A549 (cell line): ENCODE measurements around the gene CFAP410. TPM values are rescaled to one million over a fixed set of nuclear protein-coding genes. Genes with fewer than 3 reads are reported as not detected.

Experiments used
- ATAC-seq, 2 experiments: fragments of 200-7000 bp in 1 of 2; fragments of >200 bp in 1 of 2; cut with Nextera tagmentation in 1 of 2; cut with Tn5 transposase in 1 of 2; 3 replicates each; pipeline versions ENCODE4 v1.8.0 to v1.9.1; 2018 to 2020; ENCODE audit warnings: mild to moderate bottlenecking in 1 of 2, moderate library complexity in 1 of 2
- CTCF ChIA-PET: fragments of 300-600 bp; sonication (Branson Sonifier 250); formaldehyde crosslinking; extraction: SDS; loops from one replicate; lab custom pipeline; 2021; ENCODE audit warnings: antibody characterized with exemption, inconsistent platforms; lab: Yijun Ruan, JAX
- POLR2A ChIA-PET: fragments of 350-600 bp; formaldehyde crosslinking; extraction: SDS; loops from one replicate; lab custom pipeline; 2021; ENCODE audit warnings: antibody characterized with exemption, inconsistent platforms; lab: Yijun Ruan, JAX
- DNase-seq, 2 experiments: peaks; one replicate each; pipeline versions ENCODE4 v3.0.0 to v3.0.0-alpha.2; 2011 to 2016; ENCODE audit warnings: low read depth in 1 of 2, low spot score in 1 of 2
- FAIRE-seq: peaks from 2 replicates; lab custom pipeline; 2011; peaks lifted over from hg19 to GRCh38; lab: Jason Lieb, UNC
- H3K27ac ChIP-seq, 2 experiments: fragments of >200 bp; sonication (Bioruptor Twin); formaldehyde crosslinking; 3 replicates each; pipeline ENCODE4 v1.5.1; 2016 to 2017
- H3K4me1 ChIP-seq: fragments of >200 bp; sonication (Bioruptor Twin); formaldehyde crosslinking; 3 replicates; pipeline ENCODE4 v1.6.1; 2016
- H3K4me2 ChIP-seq: fragments of >200 bp; sonication (Bioruptor Twin); formaldehyde crosslinking; 3 replicates; pipeline ENCODE4 v1.6.1; 2016
- H3K4me3 ChIP-seq: fragments of >200 bp; sonication (Bioruptor Twin); formaldehyde crosslinking; 3 replicates; pipeline ENCODE4 v1.5.1; 2016
- H3K9me3 ChIP-seq: fragments of >200 bp; sonication (Bioruptor Twin); formaldehyde crosslinking; 3 replicates; pipeline ENCODE4 v1.6.1; 2016
- CEBPB ChIP-seq, 2 experiments: fragments of >200 bp in 1 of 2; sonication (Bioruptor Twin) in 1 of 2; formaldehyde crosslinking in 1 of 2; IDR thresholded peaks; 2 replicates each; pipeline ENCODE4 v1.6.1; 2012 to 2016
- CHD2 ChIP-seq: fragments of 150-350 bp; IDR thresholded peaks from 2 replicates; pipeline ENCODE4 v1.6.1; 2014; ENCODE audit warnings: low read length; ENCODE audit not compliant: partially characterized antibody
- CTCF ChIP-seq: fragments of >200 bp; sonication (Bioruptor Twin); formaldehyde crosslinking; IDR thresholded peaks from 3 replicates; pipeline ENCODE4 v1.5.1; 2016
- EHF ChIP-seq: fragments of 250-450 bp; sonication (Bioruptor Pico); IDR thresholded peaks from 2 replicates; pipeline ENCODE4 v1.5.0; 2020; ENCODE audit warnings: mild to moderate bottlenecking
- EHMT2 ChIP-seq: fragments of 200-600 bp; sonication (generic); IDR thresholded peaks from 2 replicates; pipeline ENCODE4 v1.6.1; 2016; ENCODE audit warnings: antibody characterized with exemption, low read depth, mild to moderate bottlenecking, moderate library complexity
- ESRRA ChIP-seq: fragments of 150-350 bp; IDR thresholded peaks from 2 replicates; pipeline ENCODE4 v1.6.1; 2014; ENCODE audit warnings: mild to moderate bottlenecking, low read length, borderline replicate concordance
- HEYL ChIP-seq: fragments of 250-450 bp; sonication (Bioruptor Pico); IDR thresholded peaks from 2 replicates; pipeline ENCODE4 v1.8.0; 2021; ENCODE audit warnings: mild to moderate bottlenecking, moderate library complexity
- HMGXB4 ChIP-seq: fragments of 250-450 bp; sonication (Bioruptor Pico); IDR thresholded peaks from 2 replicates; pipeline ENCODE4 v1.5.0; 2021; ENCODE audit warnings: mild to moderate bottlenecking, moderate library complexity, borderline replicate concordance
- HOXA7 ChIP-seq: fragments of 250-450 bp; sonication (Bioruptor Pico); IDR thresholded peaks from 2 replicates; pipeline ENCODE4 v1.5.0; 2020; ENCODE audit warnings: mild to moderate bottlenecking, moderate library complexity
- HOXB5 ChIP-seq: fragments of 250-450 bp; sonication (Bioruptor Pico); IDR thresholded peaks from 2 replicates; pipeline ENCODE4 v1.5.0; 2020; ENCODE audit warnings: mild to moderate bottlenecking, moderate library complexity
- JUNB ChIP-seq: fragments of >200 bp; sonication (Bioruptor Twin); formaldehyde crosslinking; IDR thresholded peaks from 2 replicates; pipeline ENCODE4 v1.6.1; 2016
- KDM5A ChIP-seq: fragments of 200-600 bp; sonication (generic); IDR thresholded peaks from 2 replicates; pipeline ENCODE4 v1.6.1; 2016; ENCODE audit warnings: antibody characterized with exemption, mild to moderate bottlenecking
- MAFK ChIP-seq: fragments of 450-650 bp; IDR thresholded peaks from 2 replicates; pipeline ENCODE4 v1.6.1; 2014; ENCODE audit not compliant: partially characterized antibody
- MAZ ChIP-seq: fragments of 150-350 bp; IDR thresholded peaks from 2 replicates; pipeline ENCODE4 v1.6.1; 2014; ENCODE audit warnings: antibody characterized with exemption, low read depth, low read length, borderline replicate concordance
- NFE2L2 ChIP-seq: fragments of 150-350 bp; conservative IDR thresholded peaks from 2 replicates; pipeline ENCODE4 v1.6.1; 2014; ENCODE audit warnings: low read length
- RAD21 ChIP-seq, 2 experiments: fragments of >200 bp in 1 of 2; sonication (Bioruptor Twin) in 1 of 2; formaldehyde crosslinking in 1 of 2; IDR thresholded peaks in 1 of 2; conservative IDR thresholded peaks in 1 of 2; 2 replicates in 1 of 2; 3 replicates in 1 of 2; pipeline ENCODE4 v1.6.1; 2012 to 2018; ENCODE audit warnings: inconsistent platforms in 1 of 2
- REST ChIP-seq: fragments of 200-600 bp; sonication (generic); IDR thresholded peaks from 2 replicates; pipeline ENCODE4 v1.6.1; 2016; ENCODE audit warnings: antibody characterized with exemption, mild to moderate bottlenecking, moderate library complexity
- USF2 ChIP-seq: fragments of 450-650 bp; IDR thresholded peaks from 2 replicates; pipeline ENCODE4 v1.6.1; 2014; ENCODE audit warnings: antibody characterized with exemption
- ZC3H11A ChIP-seq: fragments of 450-650 bp; IDR thresholded peaks from 2 replicates; pipeline ENCODE4 v1.6.1; 2014; ENCODE audit warnings: antibody characterized with exemption, mild to moderate bottlenecking
- ZNF302 ChIP-seq: fragments of 250-450 bp; sonication (Bioruptor Pico); IDR thresholded peaks from 2 replicates; pipeline ENCODE4 v1.9.0; 2021; ENCODE audit warnings: inconsistent platforms, mild to moderate bottlenecking, moderate library complexity
- ZSCAN20 ChIP-seq: fragments of 250-450 bp; sonication (Bioruptor Pico); IDR thresholded peaks from 2 replicates; pipeline ENCODE4 v1.8.0; 2022; ENCODE audit warnings: mild to moderate bottlenecking, moderate library complexity
- WGBS: methylation state at CpG from one replicate; pipeline ENCODE4 v1.1.6; 2017; ENCODE audit errors: missing lambda C conversion rate; 5-methylcytosine and 5-hydroxymethylcytosine counted together
- polyA plus RNA-seq, 4 experiments: library from polyadenylated mRNA; depleted of rRNA in 3 of 4; stranded (reverse); fragments of >200 nt; fragmentation: RNase III in 1 of 4; extraction: RNeasy Plus Mini Kit Qiagen cat#74134 plus additional on column Dnase treatment in 1 of 4; gene quantifications; 2 replicates in 3 of 4; 3 replicates in 1 of 4; pipeline ENCODE4 v1.2.3, GENCODE V29; 2011 to 2017

CFAP410 gene
- polyA plus RNA-seq, 2 of the 4 experiments (the other 2 are of a cell fraction), result 3.2 to 7.1 TPM

- DNase-seq, result no peak
- no peak for FAIRE-seq
- TF ChIP-seq CTCF (no peak), CHD2 (no peak), EHF (CRISPR knock-in tag) (no peak), ESRRA (no peak)
- Histone ChIP-seq H3K27ac (no peak overlapping the region), H3K4me3 (no peak overlapping the region), H3K4me1 (no peaks in the 10 kb centered on the region), H3K4me2 (no peak overlapping the region), H3K9me3 (no peaks in the 10 kb centered on the region)
- 51% methylated on average over 8 of the region's 8 CpGs for WGBS
- ATAC-seq, result peak; percentile 44 to 70; a peak in 1 of 6 replicates
- CTCF ChIA-PET, result no interaction called here
- POLR2A ChIA-PET, result no interaction called here
Observed at GRCh38 chr21:44360159-44360558, 21.0 kb upstream of the CFAP410 start.

- WGBS, result 56% methylated on average over 8 of the region's 8 CpGs
- TF ChIP-seq CHD2, result no peak
- no peak for TF ChIP-seq RAD21 (conservative IDR thresholded peaks at IDR 0.05 in 1 of 2, IDR thresholded peaks at IDR 0.05 in 1 of 2)
- no peak for TF ChIP-seq ZNF302 (CRISPR knock-in tag)
- TF ChIP-seq ZSCAN20, result no peak
- no peak for TF ChIP-seq USF2
- no peak for TF ChIP-seq HOXA7
- no peak for TF ChIP-seq ZC3H11A
- no peak for TF ChIP-seq REST
- TF ChIP-seq KDM5A, result no peak
- no peak for TF ChIP-seq JUNB
- no peak for TF ChIP-seq HOXB5
- TF ChIP-seq EHMT2, result no peak
- TF ChIP-seq CEBPB (IDR thresholded peaks at IDR 0.05), result no peak
- no peak for TF ChIP-seq HEYL (CRISPR knock-in tag)
- TF ChIP-seq MAZ, result no peak
- no peak for TF ChIP-seq NFE2L2
- no peak for TF ChIP-seq HMGXB4 (CRISPR knock-in tag)
- no peak for TF ChIP-seq MAFK
- H3K4me2 ChIP-seq, result no peak overlapping the region
- no peaks in the 10 kb centered on the region for H3K9me3 ChIP-seq
- ATAC-seq (no peak), FAIRE-seq (no peak), DNase-seq (no peak)
- H3K27ac ChIP-seq, result no peak overlapping the region
- no peak overlapping the region for H3K4me3 ChIP-seq
- no peaks in the 10 kb centered on the region for H3K4me1 ChIP-seq
- CTCF ChIA-PET, result no interaction called here
- POLR2A ChIA-PET, result no interaction called here
Observed at GRCh38 chr21:44359396-44359795, 20.2 kb upstream of the CFAP410 start.
